NT2/D1 (cell line): ENCODE measurements around the gene ZBTB18.

Experiments used
- DNase-seq: peaks from one replicate; pipeline ENCODE4 v3.0.0-alpha.2; 2011; ENCODE audit warnings: low read depth, low spot score
- H3K27me3 ChIP-seq: 2 replicates; pipeline ENCODE4 v1.6.0; 2011; ENCODE audit warnings: mild to moderate bottlenecking; ENCODE audit not compliant: insufficient read length, insufficient read depth
- H3K36me3 ChIP-seq: 2 replicates; pipeline ENCODE4 v1.6.1; 2011; ENCODE audit warnings: mild to moderate bottlenecking, low read length, mixed read lengths; ENCODE audit not compliant: insufficient read depth, insufficient read length
- H3K4me1 ChIP-seq: 2 replicates; pipeline ENCODE4 v1.5.1; 2011; ENCODE audit not compliant: insufficient read depth, insufficient read length
- H3K4me3 ChIP-seq: 2 replicates; pipeline ENCODE4 v1.5.1; 2011; ENCODE audit warnings: low read depth; ENCODE audit not compliant: insufficient read length
- H3K9ac ChIP-seq: 2 replicates; pipeline ENCODE4 v1.6.0; 2011; ENCODE audit warnings: low read depth; ENCODE audit not compliant: insufficient read length
- H3K9me3 ChIP-seq: 2 replicates; pipeline ENCODE4 v1.5.1; 2011; ENCODE audit warnings: mild to moderate bottlenecking, low read length; ENCODE audit not compliant: insufficient read depth
- SUZ12 ChIP-seq: IDR thresholded peaks from 2 replicates; pipeline ENCODE4 v1.6.1; 2011; ENCODE audit not compliant: insufficient read length, insufficient read depth; ENCODE audit errors: extremely low read depth
- YY1 ChIP-seq: IDR thresholded peaks from 2 replicates; pipeline ENCODE4 v1.6.1; 2011; ENCODE audit not compliant: insufficient read length, insufficient read depth
- ZNF274 ChIP-seq: IDR thresholded peaks from 2 replicates; pipeline ENCODE4 v1.6.1; 2011; ENCODE audit warnings: mild to moderate bottlenecking, low read depth, low read length

ZBTB18 gene

GRCh38 chr1:244097523-244098405, 46.7 kb downstream of the ZBTB18 start:
- no peak for TF ChIP-seq YY1
- no peak for TF ChIP-seq SUZ12
- Histone ChIP-seq H3K9ac (no peak overlapping the region), H3K4me3 (no peak overlapping the region), H3K4me1 (peaks cover 3% of the 10 kb centered on the region), H3K9me3 (0 out of 2 replicates have a peak, but pooled peaks cover 9% of the 10 kb centered on the region), H3K27me3 (no peaks in the 10 kb centered on the region), H3K36me3 (no peaks in the 10 kb centered on the region)
- no peak for DNase-seq

- H3K36me3 ChIP-seq, result no peaks in the 10 kb centered on the region
- peaks cover 3% of the 10 kb centered on the region for H3K4me1 ChIP-seq
- H3K9me3 ChIP-seq, result 0 out of 2 replicates have a peak, but pooled peaks cover 9% of the 10 kb centered on the region
- no peaks in the 10 kb centered on the region for H3K27me3 ChIP-seq
- DNase-seq, result no peak
- TF ChIP-seq ZNF274, result no peak
- TF ChIP-seq YY1, result no peak
- no peak for TF ChIP-seq SUZ12
- H3K9ac ChIP-seq, result no peak overlapping the region
- no peak overlapping the region for H3K4me3 ChIP-seq
These were observed 48.3 kb downstream of the ZBTB18 start for GRCh38 chr1:244099258-244099930.

GRCh38 chr1:244100276-244100675, 49.2 kb downstream of the ZBTB18 start:
- no peak overlapping the region for H3K4me3 ChIP-seq
- TF ChIP-seq SUZ12 (no peak), YY1 (no peak), ZNF274 (no peak)
- H3K27me3 ChIP-seq, result no peaks in the 10 kb centered on the region

GRCh38 chr1:244100704-244101453, 49.8 kb downstream of the ZBTB18 start:
- 0 out of 2 replicates have a peak, but pooled peaks cover 9% of the 10 kb centered on the region for H3K9me3 ChIP-seq
- TF ChIP-seq SUZ12 (no peak), ZNF274 (no peak), YY1 (no peak)
- no peak overlapping the region for H3K4me3 ChIP-seq
- DNase-seq, result no peak
- no peaks in the 10 kb centered on the region for H3K27me3 ChIP-seq
- peaks cover 3% of the 10 kb centered on the region for H3K4me1 ChIP-seq
- H3K36me3 ChIP-seq, result no peaks in the 10 kb centered on the region
- no peak overlapping the region for H3K9ac ChIP-seq

More at GRCh38 chr1:244100276-244100675, 49.2 kb downstream of the ZBTB18 start:
- H3K9me3 ChIP-seq, result 0 out of 2 replicates have a peak, but pooled peaks cover 9% of the 10 kb centered on the region
- peaks cover 3% of the 10 kb centered on the region for H3K4me1 ChIP-seq
- no peak for DNase-seq
- H3K9ac ChIP-seq, result no peak overlapping the region
- no peaks in the 10 kb centered on the region for H3K36me3 ChIP-seq

GRCh38 chr1:244102046-244102445, 51.0 kb downstream of the ZBTB18 start:
- H3K27me3 ChIP-seq, result no peaks in the 10 kb centered on the region
- TF ChIP-seq SUZ12 (no peak), YY1 (no peak), ZNF274 (no peak)
- H3K9me3 ChIP-seq, result 0 out of 2 replicates have a peak, but pooled peaks cover 9% of the 10 kb centered on the region
- DNase-seq, result no peak
- H3K4me1 ChIP-seq, result peaks cover 3% of the 10 kb centered on the region
- no peak overlapping the region for H3K4me3 ChIP-seq
- H3K9ac ChIP-seq, result no peak overlapping the region
- H3K36me3 ChIP-seq, result no peaks in the 10 kb centered on the region

- no peaks in the 10 kb centered on the region for H3K27me3 ChIP-seq
- H3K9ac ChIP-seq, result no peak overlapping the region
- H3K4me1 ChIP-seq, result peaks cover 3% of the 10 kb centered on the region
- 0 out of 2 replicates have a peak, but pooled peaks cover 9% of the 10 kb centered on the region for H3K9me3 ChIP-seq
- TF ChIP-seq ZNF274, result no peak
- no peak for TF ChIP-seq SUZ12
- TF ChIP-seq YY1, result no peak
- no peaks in the 10 kb centered on the region for H3K36me3 ChIP-seq
- H3K4me3 ChIP-seq, result no peak overlapping the region
- DNase-seq, result no peak
These were observed 51.4 kb downstream of the ZBTB18 start for GRCh38 chr1:244102468-244102867.
